M059J (cell line): ENCODE data around the gene DHX57. TPM values are rescaled to one million over a fixed set of nuclear protein-coding genes. Genes with fewer than 3 reads are reported as not detected.
A peak's percentile ranks its signal among the peaks of the same experiment; 100 is the strongest.

Source experiments
- DNase-seq: peaks from one replicate; pipeline ENCODE4 v3.0.0-alpha.2; 2012; ENCODE audit warnings: low read depth
- total RNA-seq: library from RNA; depleted of rRNA; stranded (reverse); fragments of >200 nt; shearing (Covaris generic); gene quantifications from 2 replicates; pipeline ENCODE4 v1.2.3, GENCODE V29; 2014; rRNA removed

Gene DHX57
- total RNA-seq, 1 experiment from 2014 or later: 12.3 TPM

GRCh38 chr2:38751596-38752410 lies 123.9 kb downstream of the DHX57 start:
- DNase-seq: no peak

DNA sequence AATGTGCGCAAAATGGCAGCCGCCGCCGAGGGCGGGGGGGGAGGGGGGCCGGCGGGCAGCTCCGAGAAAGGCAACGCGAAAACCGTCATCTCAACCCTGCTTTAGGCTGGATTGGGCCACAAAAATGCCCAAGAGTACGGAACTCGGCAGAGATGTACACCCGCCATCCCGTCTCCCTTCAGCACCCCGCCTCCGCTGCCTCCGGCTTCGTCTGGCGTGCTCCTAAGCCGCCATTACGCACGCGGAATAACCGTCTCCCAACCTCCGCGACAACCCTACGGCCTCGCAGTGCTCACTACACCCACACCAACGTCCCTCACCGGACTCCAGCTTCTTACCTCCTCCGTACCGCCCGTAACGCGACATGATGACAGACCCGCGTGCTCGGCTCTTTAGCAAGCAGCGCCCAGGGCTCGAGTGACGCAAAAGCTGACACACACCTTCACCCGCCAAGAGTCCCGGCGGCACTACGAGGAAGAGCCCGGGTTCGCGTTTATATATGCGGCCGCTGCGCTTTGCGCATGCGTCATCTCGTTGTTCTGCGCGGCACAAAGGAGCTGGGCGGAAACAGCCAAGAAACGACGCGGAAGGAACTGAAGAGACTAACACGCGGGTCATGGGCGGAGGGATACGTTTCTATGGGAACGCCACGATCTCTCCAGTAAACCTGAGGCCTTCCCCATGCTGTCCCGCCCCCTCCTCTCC lies 124.7 kb downstream of the DHX57 start, which contains the start of gene SRSF7:
Gene SRSF7 (minus strand): TSS at position 471 of the 705 bp plus-strand sequence. CDS start 105 bp downstream, at position 366.
- DNase-seq: peak; percentile 98

DNA sequence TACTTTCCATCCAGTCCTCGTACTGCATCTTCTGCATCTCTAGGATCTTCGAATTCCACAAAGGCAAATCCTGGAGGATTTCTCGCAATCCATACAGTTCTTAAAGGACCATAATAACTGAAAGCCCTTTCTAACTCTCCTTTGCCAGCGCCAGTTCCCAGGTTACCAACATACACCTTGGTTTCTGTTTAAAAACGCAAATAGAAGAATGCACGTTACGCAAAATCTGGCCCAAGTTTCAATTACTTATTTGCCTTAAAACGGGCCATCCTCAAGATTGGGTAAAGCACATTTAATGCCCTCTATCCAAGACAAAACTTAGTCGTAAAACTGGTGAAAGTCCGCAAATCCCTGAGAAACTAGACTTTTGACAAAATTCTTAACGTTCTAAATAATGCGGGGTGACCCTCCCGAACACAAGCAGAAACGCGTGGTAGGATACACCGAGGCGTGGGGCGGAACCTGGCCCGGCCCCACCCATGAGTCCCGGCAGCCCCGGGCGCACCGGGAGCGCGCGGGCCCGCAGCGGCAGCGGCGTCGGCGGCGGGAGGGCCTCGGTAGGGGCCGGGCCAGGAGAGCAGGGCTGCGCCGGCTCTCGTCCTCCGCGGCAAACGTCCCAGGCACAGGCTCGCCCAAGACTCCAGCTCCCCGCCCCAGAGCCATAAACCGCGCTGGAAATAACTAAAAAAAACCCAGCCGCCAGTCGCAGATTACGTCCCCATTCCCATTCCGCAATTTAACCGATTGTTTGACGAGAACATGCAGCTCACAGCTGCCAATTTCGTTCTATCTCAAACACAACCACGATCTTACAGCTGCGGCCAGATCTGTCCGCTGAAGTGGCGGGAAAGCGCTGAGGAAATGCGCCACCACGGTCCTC lies 125.5 kb downstream of the DHX57 start:
- peak; percentile 25 for DNase-seq

- no peak for DNase-seq
These were observed 126.6 kb downstream of the DHX57 start for GRCh38 chr2:38748943-38749804.

GRCh38 chr2:38748391-38748790 lies 127.3 kb downstream of the DHX57 start:
- no peak for DNase-seq

DNA sequence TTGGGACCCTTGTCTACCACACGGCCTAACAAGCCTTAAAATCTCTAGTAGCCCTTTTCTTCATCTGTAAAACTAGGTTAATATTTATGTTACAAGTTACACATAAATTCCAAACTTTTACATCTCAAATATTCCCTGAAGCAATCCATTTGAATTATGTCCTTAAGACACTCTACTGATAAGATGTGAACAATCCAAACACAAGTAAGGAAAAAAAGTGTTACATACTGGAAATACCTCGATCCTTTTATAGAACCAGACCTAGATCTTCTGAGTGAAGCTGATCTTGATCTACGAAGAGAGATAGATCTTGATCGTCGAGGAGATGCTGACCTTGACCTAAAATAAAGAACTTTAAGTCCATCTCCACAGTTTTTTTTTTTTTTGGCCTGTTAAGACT lies 127.9 kb downstream of the DHX57 start:
- DNase-seq: no peak

Other genes starting within 250 kb of the DHX57 start
- gene GALM, start 209.8 kb downstream of the DHX57 start, total RNA-seq: 3.1 and 3.7 TPM in 2 replicates
- 158 and 243 TPM in 2 replicates for gene SRSF7, start 124.6 kb downstream of the DHX57 start, total RNA-seq
- 20.5 and 20.7 TPM in 2 replicates for gene GEMIN6, start 97.7 kb downstream of the DHX57 start, total RNA-seq
- gene MORN2, start within 50 bp of the DHX57 start, total RNA-seq: 30.6 and 34.7 TPM in 2 replicates
- 0.02 TPM in 1 of 2 replicates, not detected in the other for gene ARHGEF33, start 13.9 kb upstream of the DHX57 start, total RNA-seq
- gene SOS1, start 245.1 kb upstream of the DHX57 start, total RNA-seq: 6.8 and 11.8 TPM in 2 replicates